H1 (cell line): Measurements from ENCODE around the gene B4GALNT1. TPM values are rescaled to one million over a fixed set of nuclear protein-coding genes. Genes with fewer than 3 reads are reported as not detected.

Experiments used
- CTCF ChIA-PET: fragments of 300-600 bp; sonication (Branson Sonifier 250); formaldehyde crosslinking; loops from one replicate; lab custom pipeline; 2021; ENCODE audit not compliant: partially characterized antibody; lab: Charles Lee
- POLR2A ChIA-PET: fragments of 300-600 bp; sonication (Branson Sonifier 250); formaldehyde crosslinking; loops from one replicate; lab custom pipeline; 2021; ENCODE audit warnings: inconsistent platforms; ENCODE audit not compliant: partially characterized antibody; lab: Charles Lee
- DNase-seq, 2 experiments: peaks; one replicate each; pipeline versions ENCODE4 v3.0.0 to v3.0.0-alpha.2; 2010 to 2022; ENCODE audit warnings: low spot score in 2 of 2, low read depth in 1 of 2, mixed read lengths in 1 of 2
- FAIRE-seq: peaks from 2 replicates; lab custom pipeline; 2011; peaks lifted over from hg19 to GRCh38; lab: Jason Lieb, UNC
- H2AFZ ChIP-seq: 2 replicates; pipeline ENCODE4 v1.8.1; 2012; ENCODE audit warnings: low read length, inconsistent platforms
- H2AK5ac ChIP-seq: 2 replicates; pipeline ENCODE4 v1.6.1; 2013; ENCODE audit warnings: low read depth, low read length
- H2BK120ac ChIP-seq: replicated peaks from 2 replicates; pipeline ENCODE3; 2013; ENCODE audit warnings: low read depth, low read length, inconsistent platforms
- H2BK12ac ChIP-seq: 2 replicates; pipeline ENCODE4 v1.6.1; 2013; ENCODE audit warnings: low read depth, low read length
- H2BK15ac ChIP-seq: 2 replicates; pipeline ENCODE4 v1.6.1; 2013; ENCODE audit warnings: low read length
- H2BK20ac ChIP-seq: 2 replicates; pipeline ENCODE4 v1.6.1; 2013; ENCODE audit warnings: low read length
- H2BK5ac ChIP-seq: 2 replicates; pipeline ENCODE4 v1.6.1; 2013; ENCODE audit warnings: low read depth, low read length
- H3K14ac ChIP-seq: 2 replicates; pipeline ENCODE4 v1.6.1; 2013; ENCODE audit warnings: inconsistent platforms; ENCODE audit not compliant: insufficient read length
- H3K18ac ChIP-seq: 2 replicates; pipeline ENCODE4 v1.6.1; 2013; ENCODE audit warnings: low read length; ENCODE audit errors: extremely low read depth
- H3K23ac ChIP-seq: 2 replicates; pipeline ENCODE4 v1.6.1; 2013; ENCODE audit warnings: inconsistent platforms; ENCODE audit not compliant: insufficient read length
- H3K23me2 ChIP-seq: 2 replicates; pipeline ENCODE4 v1.6.1; 2013; ENCODE audit warnings: low read depth, low read length
- H3K27ac ChIP-seq: 2 replicates; pipeline ENCODE4 v1.6.1; 2011; ENCODE audit warnings: low read depth, low read length, inconsistent platforms
- H3K27me3 ChIP-seq, 4 experiments: replicated peaks in 1 of 4; 1 replicate in 1 of 4; 2 replicates in 3 of 4; pipeline versions ENCODE4 v1.6.1 to v1.8.1; 2011 to 2013; ENCODE audit warnings: low read length in 3 of 4, mild to moderate bottlenecking in 3 of 4, inconsistent platforms in 2 of 4, mixed read lengths in 2 of 4, moderate library complexity in 1 of 4; ENCODE audit not compliant: control insufficient read depth in 3 of 4, insufficient read depth in 3 of 4; ENCODE audit errors: extremely low read depth in 1 of 4
- H3K36me3 ChIP-seq, 4 experiments: 2 replicates each; pipeline versions ENCODE4 v1.6.1 to v1.8.1; 2011 to 2013; ENCODE audit warnings: mild to moderate bottlenecking in 4 of 4, low read length in 3 of 4, moderate library complexity in 2 of 4, control low read depth in 1 of 4, inconsistent platforms in 1 of 4; ENCODE audit not compliant: insufficient read depth in 4 of 4, control insufficient read depth in 2 of 4
- H3K4ac ChIP-seq: replicated peaks from 2 replicates; pipeline ENCODE3; 2013; ENCODE audit warnings: low read length, low read depth, mixed read lengths, inconsistent platforms; ENCODE audit not compliant: insufficient read length
- H3K4me1 ChIP-seq, 4 experiments: replicated peaks in 1 of 4; 1 replicate in 1 of 4; 2 replicates in 3 of 4; pipeline versions ENCODE4 v1.6.1 to v1.8.1; 2011 to 2013; ENCODE audit warnings: low read length in 3 of 4, inconsistent platforms in 2 of 4, mixed read lengths in 1 of 4; ENCODE audit not compliant: insufficient read depth in 4 of 4, control insufficient read depth in 3 of 4
- H3K4me2 ChIP-seq, 2 experiments: 2 replicates each; pipeline versions ENCODE4 v1.6.1 to v1.8.1; 2011 to 2013; ENCODE audit warnings: low read depth in 2 of 2, low read length in 2 of 2, control low read depth in 1 of 2, inconsistent platforms in 1 of 2, mild to moderate bottlenecking in 1 of 2; ENCODE audit not compliant: insufficient read depth in 1 of 2
- H3K4me3 ChIP-seq, 4 experiments: fragments of 200-600, 300-600 bp in 1 of 4; sonication (generic), shearing (Covaris generic), sonication (Bioruptor Twin) in 1 of 4; 2 replicates each; pipeline versions ENCODE4 v1.5.1 to v1.8.1; 2011 to 2016; ENCODE audit warnings: low read length in 4 of 4, low read depth in 3 of 4, control low read depth in 2 of 4, inconsistent platforms in 2 of 4, mild to moderate bottlenecking in 2 of 4, mixed read lengths in 1 of 4, moderate library complexity in 1 of 4; ENCODE audit not compliant: insufficient read depth in 2 of 4; ENCODE audit errors: extremely low read depth in 1 of 4
- H3K56ac ChIP-seq: replicated peaks from 2 replicates; pipeline ENCODE3; 2013; ENCODE audit warnings: low read depth, mild to moderate bottlenecking, mixed read lengths, low read length, inconsistent platforms; ENCODE audit not compliant: insufficient read length
- H3K79me1 ChIP-seq: 2 replicates; pipeline ENCODE4 v1.6.1; 2013; ENCODE audit warnings: low read depth, low read length, control low read depth
- H3K79me2 ChIP-seq, 2 experiments: 2 replicates each; pipeline versions ENCODE4 v1.6.1 to v1.8.1; 2012 to 2013; ENCODE audit warnings: low read length in 2 of 2, mild to moderate bottlenecking in 2 of 2, inconsistent platforms in 1 of 2; ENCODE audit not compliant: insufficient read depth in 2 of 2, control insufficient read depth in 1 of 2
- H3K9ac ChIP-seq, 4 experiments: replicated peaks in 1 of 4; 1 replicate in 1 of 4; 2 replicates in 3 of 4; pipeline versions ENCODE4 v1.6.1 to v1.8.1; 2011 to 2013; ENCODE audit warnings: low read depth in 3 of 4, low read length in 3 of 4, control low read depth in 2 of 4, mild to moderate bottlenecking in 2 of 4, moderate library complexity in 2 of 4, inconsistent platforms in 1 of 4; ENCODE audit errors: extremely low read depth in 1 of 4
- H3K9me3 ChIP-seq, 2 experiments: 2 replicates each; pipeline versions ENCODE4 v1.6.1 to v1.8.1; 2012 to 2013; ENCODE audit warnings: mild to moderate bottlenecking in 2 of 2, moderate library complexity in 2 of 2, control low read depth in 1 of 2, inconsistent platforms in 1 of 2, low read depth in 1 of 2, low read length in 1 of 2, mixed read lengths in 1 of 2; ENCODE audit not compliant: insufficient read depth in 2 of 2
- H4K20me1 ChIP-seq, 2 experiments: replicated peaks in 1 of 2; 2 replicates each; pipeline versions ENCODE3 to v1.8.1; 2011 to 2013; ENCODE audit warnings: inconsistent platforms in 2 of 2, low read length in 2 of 2, mild to moderate bottlenecking in 1 of 2; ENCODE audit not compliant: insufficient read depth in 2 of 2, control insufficient read depth in 1 of 2
- H4K5ac ChIP-seq: 2 replicates; pipeline ENCODE4 v1.6.1; 2013; ENCODE audit warnings: low read length, low read depth, mixed read lengths, inconsistent platforms; ENCODE audit not compliant: insufficient read length
- H4K8ac ChIP-seq: 2 replicates; pipeline ENCODE4 v1.8.0; 2013; ENCODE audit warnings: mild to moderate bottlenecking, moderate library complexity, low read length, inconsistent platforms; ENCODE audit not compliant: insufficient read depth; ENCODE audit errors: extremely low read depth
- H4K91ac ChIP-seq: replicated peaks from 2 replicates; pipeline ENCODE3; 2013; ENCODE audit warnings: low read length, mixed read lengths, inconsistent platforms; ENCODE audit not compliant: insufficient read length
- SRF ChIP-seq: IDR thresholded peaks from 2 replicates; pipeline ENCODE4 v1.6.1; 2011; ENCODE audit warnings: mild to moderate bottlenecking, low read depth, low read length, moderate library complexity
- TBP ChIP-seq: IDR thresholded peaks from 2 replicates; pipeline ENCODE4 v1.6.1; 2011; ENCODE audit warnings: low read depth, low read length, improper control_type of control experiment
- WGBS, 2 experiments: shearing (Covaris generic) in 1 of 2; methylation state at CpG; one replicate each; pipeline versions ENCODE4 v1.1.6 to v1.1.7; 2013 to 2015; ENCODE audit warnings: low lambda C conversion rate in 2 of 2, mixed read lengths in 2 of 2, inconsistent platforms in 1 of 2, low coverage in 1 of 2, missing lambda C conversion rate in 1 of 2; ENCODE audit not compliant: insufficient replicate concordance in 2 of 2, insufficient coverage in 1 of 2, insufficient read length in 1 of 2; ENCODE audit errors: extremely low coverage in 1 of 2, missing lambda C conversion rate in 1 of 2; 5-methylcytosine and 5-hydroxymethylcytosine counted together
- polyA plus RNA-seq, 7 experiments: library from polyadenylated mRNA; depleted of rRNA in 3 of 7; stranded (reverse) in 5 of 7; unstranded in 2 of 7; fragments of >200 nt in 5 of 7; fragments of 200-250 nt in 2 of 7; gene quantifications; 1 replicate in 5 of 7; 2 replicates in 1 of 7; 4 replicates in 1 of 7; pipeline versions ENCODE4 v1.2.1 to v1.2.3, GENCODE V29; 2011 to 2013; ENCODE audit warnings: missing spikeins in 2 of 7, mixed read lengths in 2 of 7
- total RNA-seq: library from RNA; stranded (reverse); fragmentation: NEBNext Ultra II Directional; extraction: Animal tissue kit (Norgen Biotek cat#: 25700); gene quantifications from 2 replicates; pipeline ENCODE4 v1.2.1, GENCODE V29; 2021

The B4GALNT1 gene
- total and polyA plus RNA-seq, 2 of the 8 experiments (the other 6 are each of a cell fraction or from before 2014, with no cell fraction given) = 1.5 to 2.3 TPM

DNA sequence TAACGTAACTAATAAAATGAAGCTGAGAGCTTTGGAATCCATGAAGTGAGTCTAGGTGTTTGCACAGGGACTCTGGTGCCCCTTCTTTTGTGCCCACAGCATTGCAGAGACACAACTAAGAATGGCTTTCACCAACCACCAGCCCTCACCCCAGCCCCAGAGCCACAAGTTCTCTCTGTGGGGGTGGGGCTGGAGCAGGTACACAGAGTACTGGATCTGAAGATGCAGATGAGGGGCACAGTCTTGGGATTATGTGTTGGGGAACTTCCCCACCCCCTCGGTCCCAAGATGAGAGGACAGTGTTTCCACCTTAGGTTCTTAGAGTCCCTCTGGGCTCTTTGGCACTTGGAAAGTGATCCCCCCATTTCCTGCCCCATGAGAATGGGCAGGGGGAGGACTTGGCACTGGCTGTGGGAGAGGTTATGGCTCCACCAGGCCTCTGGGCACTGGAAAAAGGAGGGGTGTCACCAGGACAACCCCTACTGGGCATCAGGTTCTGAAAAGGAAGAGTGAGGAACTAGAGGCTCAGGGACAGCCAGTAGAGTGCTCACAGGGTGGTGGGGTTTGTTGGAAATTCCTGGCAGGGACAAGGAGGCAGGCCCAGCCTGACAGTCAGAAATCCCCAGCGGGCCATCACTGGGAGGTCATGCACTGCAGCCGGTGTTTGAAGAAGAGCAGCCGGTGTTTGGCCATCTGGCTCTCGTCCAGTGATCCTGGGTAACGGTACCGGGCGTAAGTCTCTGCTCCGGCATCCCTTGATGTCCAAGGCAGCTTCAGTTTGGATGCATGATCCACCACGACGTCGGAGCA, 6.7 kb downstream of the B4GALNT1 start:
- no peak overlapping the region for H3K9ac ChIP-seq
- H3K27me3 ChIP-seq = peaks cover 93 to 100% (median 99%) of the 10 kb centered on the region in 4 experiments
- H3K23me2 ChIP-seq = peaks cover 4% of the 10 kb centered on the region; the same call in 1 of the 2 replicates
- DNase-seq (peak in 1 of 2 experiments; percentile 46), FAIRE-seq (no peak)
- H2BK15ac ChIP-seq = no peak overlapping the region
- H2BK12ac ChIP-seq = no peak overlapping the region
- H2BK5ac ChIP-seq = no peak overlapping the region
- 71% methylated on average over 13 of the region's 13 CpGs; no CpG with 5 or more reads in 1 of the 2 experiments for WGBS, 2 experiments
- no peak overlapping the region; a peak in 2 of 4 replicates for H3K4me2 ChIP-seq
- H3K4me1 ChIP-seq = peaks cover 0 to 19% (median 18%) of the 10 kb centered on the region in 4 experiments; a peak in 6 of 7 replicates
- no peak overlapping the region for H2BK120ac ChIP-seq
- no peak overlapping the region for H2AFZ ChIP-seq
- no peak overlapping the region for H3K14ac ChIP-seq
- H3K36me3 ChIP-seq = no peaks in the 10 kb centered on the region; a peak in 1 of 8 replicates
- ChIA-PET CTCF (interaction anchor here (0.9 to 10.7 kb wide), 10 partner anchors 10 to 109 kb away, joined by 3 to 201 read pairs (median 5); partner anchors contain the start of genes ARHGEF25 and DTX3), POLR2A (interaction anchor here (0.7 to 2.1 kb wide), 8 partner anchors 17 to 119 kb away, joined by 3 to 6 read pairs (median 3); partner anchors contain the start of genes DTX3 and TSPAN31)
- no peak overlapping the region for H3K4ac ChIP-seq
- H3K56ac ChIP-seq = no peak overlapping the region
- H4K20me1 ChIP-seq = peaks cover 2 to 25% of the 10 kb centered on the region in 2 experiments
- no peak overlapping the region for H2BK20ac ChIP-seq
- H3K4me3 ChIP-seq = no peak overlapping the region
- H4K5ac ChIP-seq = no peak overlapping the region
- no peak overlapping the region for H4K8ac ChIP-seq
- no peak overlapping the region for H3K27ac ChIP-seq
- H4K91ac ChIP-seq = no peak overlapping the region
- no peak overlapping the region for H2AK5ac ChIP-seq
- no peak overlapping the region for H3K23ac ChIP-seq
- H3K79me2 ChIP-seq = no peaks in the 10 kb centered on the region
- H3K9me3 ChIP-seq = no peaks in the 10 kb centered on the region
- H3K18ac ChIP-seq = no peak overlapping the region
- H3K79me1 ChIP-seq = 0 out of 2 replicates have a peak, but pooled peaks cover 2% of the 10 kb centered on the region
- TF ChIP-seq TBP = no peak
- TF ChIP-seq SRF = no peak
